WTC11 (cell line): ENCODE measurements around the gene S100A5. TPM values are rescaled to one million over a fixed set of nuclear protein-coding genes. Genes with fewer than 3 reads are reported as not detected.

ENCODE experiments used
- ATAC-seq: fragments of 200-7000 bp; cut with Tn5 transposase; 2 replicates; pipeline ENCODE4 v1.10.0; 2021; ENCODE audit warnings: mild to moderate bottlenecking, moderate library complexity
- CTCF ChIA-PET: fragments of 300-600 bp; sonication (Branson Sonifier 250); formaldehyde crosslinking; loops from one replicate; lab custom pipeline; 2021; ENCODE audit warnings: antibody characterized with exemption; lab: Charles Lee
- POLR2A ChIA-PET: fragments of 350-600 bp; sonication (Branson Sonifier 250); formaldehyde crosslinking; loops from one replicate; lab custom pipeline; 2021; ENCODE audit warnings: antibody characterized with exemption; lab: Charles Lee
- DNase-seq: peaks from one replicate; pipeline ENCODE4 v3.0.0; 2021; ENCODE audit warnings: low spot score
- H3K27ac Mint-ChIP-seq: 2 replicates; pipeline ENCODE4 v1.8.0; 2021; ENCODE audit warnings: mixed read lengths
- H3K27me3 Mint-ChIP-seq: 2 replicates; pipeline ENCODE4 v1.8.0; 2021; ENCODE audit warnings: low read depth, mild to moderate bottlenecking, moderate library complexity, mixed read lengths
- H3K36me3 Mint-ChIP-seq: 2 replicates; pipeline ENCODE4 v1.8.0; 2021; ENCODE audit warnings: mixed read lengths
- H3K4me1 Mint-ChIP-seq: 2 replicates; pipeline ENCODE4 v1.8.0; 2022; ENCODE audit warnings: mixed read lengths
- H3K4me3 Mint-ChIP-seq: 2 replicates; pipeline ENCODE4 v1.8.0; 2021; ENCODE audit warnings: mild to moderate bottlenecking, moderate library complexity, mixed read lengths
- H3K9me3 Mint-ChIP-seq: 2 replicates; pipeline ENCODE4 v1.8.0; 2021; ENCODE audit warnings: mixed read lengths
- ELF4 ChIP-seq: sonication (generic); formaldehyde crosslinking; IDR thresholded peaks from 2 replicates; pipeline ENCODE4 v1.8.1; 2022; ENCODE audit warnings: low read depth, mild to moderate bottlenecking, moderate library complexity, missing genetic modification reagents
- NFE2L1 ChIP-seq: sonication (generic); formaldehyde crosslinking; IDR thresholded peaks from 2 replicates; pipeline ENCODE4 v1.8.1; 2023; ENCODE audit warnings: missing genetic modification reagents
- OVOL2 ChIP-seq: fragments of 250-450 bp; sonication (Bioruptor Pico); IDR thresholded peaks from 2 replicates; pipeline ENCODE4 v1.9.0; 2021; ENCODE audit warnings: mild to moderate bottlenecking, borderline replicate concordance
- SMAD4 ChIP-seq: sonication (generic); formaldehyde crosslinking; IDR thresholded peaks from 2 replicates; pipeline ENCODE4 v1.8.0; 2022; ENCODE audit warnings: mild to moderate bottlenecking, missing genetic modification reagents
- SP1 ChIP-seq: sonication (generic); formaldehyde crosslinking; conservative IDR thresholded peaks from 2 replicates; pipeline ENCODE4 v1.8.1; 2022; ENCODE audit warnings: missing genetic modification reagents
- TEAD1 ChIP-seq: sonication (generic); formaldehyde crosslinking; IDR thresholded peaks from 2 replicates; pipeline ENCODE4 v1.8.0; 2022; ENCODE audit warnings: mild to moderate bottlenecking, missing genetic modification reagents
- TEAD4 ChIP-seq: sonication (generic); formaldehyde crosslinking; IDR thresholded peaks from 2 replicates; pipeline ENCODE4 v1.8.0; 2022; ENCODE audit warnings: mild to moderate bottlenecking, missing genetic modification reagents
- ZBTB21 ChIP-seq: sonication (generic); formaldehyde crosslinking; IDR thresholded peaks from 2 replicates; pipeline ENCODE4 v1.8.1; 2023; ENCODE audit warnings: mild to moderate bottlenecking, missing genetic modification reagents, borderline replicate concordance
- ZNF121 ChIP-seq: sonication (generic); formaldehyde crosslinking; IDR thresholded peaks from 2 replicates; pipeline ENCODE4 v1.8.0; 2023; ENCODE audit warnings: missing genetic modification reagents
- ZNF263 ChIP-seq: sonication (generic); formaldehyde crosslinking; IDR thresholded peaks from 2 replicates; pipeline ENCODE4 v1.8.1; 2022; ENCODE audit warnings: low read depth, mild to moderate bottlenecking, moderate library complexity, missing genetic modification reagents
- ZNF396 ChIP-seq: fragments of 250-450 bp; sonication (Bioruptor Pico); IDR thresholded peaks from 2 replicates; pipeline ENCODE4 v1.8.0; 2021; ENCODE audit warnings: mild to moderate bottlenecking, moderate library complexity, borderline replicate concordance
- ZNF416 ChIP-seq: fragments of 250-450 bp; sonication (Bioruptor Pico); IDR thresholded peaks from 2 replicates; pipeline ENCODE4 v1.9.0; 2021; ENCODE audit warnings: mild to moderate bottlenecking, inconsistent platforms
- total RNA-seq: library from RNA; stranded (reverse); gene quantifications from 3 replicates; pipeline ENCODE4 v1.2.3, GENCODE V29; 2021
- TF ChIP-seq, protein P1 (sequence below): sonication (generic); formaldehyde crosslinking; IDR thresholded peaks from 2 replicates; pipeline ENCODE4 v1.8.1; 2023; ENCODE audit warnings: mild to moderate bottlenecking, missing genetic modification reagents, borderline replicate concordance
- TF ChIP-seq, protein P2 (sequence below): sonication (generic); formaldehyde crosslinking; IDR thresholded peaks from 2 replicates; pipeline ENCODE4 v1.8.0; 2022; ENCODE audit warnings: missing genetic modification reagents
- TF ChIP-seq, protein P3 (sequence below): sonication (generic); formaldehyde crosslinking; IDR thresholded peaks from 2 replicates; pipeline ENCODE4 v1.8.0; 2022; ENCODE audit warnings: mild to moderate bottlenecking, missing genetic modification reagents
- TF ChIP-seq, protein P4 (sequence below): fragments of 250-450 bp; sonication (Bioruptor Pico); IDR thresholded peaks from 2 replicates; pipeline ENCODE4 v1.9.0; 2021; ENCODE audit warnings: mild to moderate bottlenecking, borderline replicate concordance
- TF ChIP-seq, protein P5 (sequence below): fragments of 250-450 bp; sonication (Bioruptor Pico); IDR thresholded peaks from 2 replicates; pipeline ENCODE4 v2.1.2; 2022; ENCODE audit warnings: mild to moderate bottlenecking, moderate library complexity
- TF ChIP-seq, protein P6 (sequence below): sonication (generic); formaldehyde crosslinking; IDR thresholded peaks from 2 replicates; pipeline ENCODE4 v1.8.1; 2023; ENCODE audit warnings: mild to moderate bottlenecking, missing genetic modification reagents, moderate library complexity
- TF ChIP-seq, protein P7 (sequence below): fragments of 250-450 bp; sonication (Bioruptor Pico); IDR thresholded peaks from 2 replicates; pipeline ENCODE4 v1.9.0; 2021; ENCODE audit warnings: moderate library complexity, mild to moderate bottlenecking, inconsistent platforms, borderline replicate concordance
- TF ChIP-seq, protein P8 (sequence below): sonication (generic); formaldehyde crosslinking; IDR thresholded peaks from 2 replicates; pipeline ENCODE4 v1.8.1; 2022; ENCODE audit warnings: low read depth, mild to moderate bottlenecking, moderate library complexity, missing genetic modification reagents, borderline replicate concordance

Gene S100A5
- total RNA-seq, 1 experiment from 2014 or later: not detected

DNA sequence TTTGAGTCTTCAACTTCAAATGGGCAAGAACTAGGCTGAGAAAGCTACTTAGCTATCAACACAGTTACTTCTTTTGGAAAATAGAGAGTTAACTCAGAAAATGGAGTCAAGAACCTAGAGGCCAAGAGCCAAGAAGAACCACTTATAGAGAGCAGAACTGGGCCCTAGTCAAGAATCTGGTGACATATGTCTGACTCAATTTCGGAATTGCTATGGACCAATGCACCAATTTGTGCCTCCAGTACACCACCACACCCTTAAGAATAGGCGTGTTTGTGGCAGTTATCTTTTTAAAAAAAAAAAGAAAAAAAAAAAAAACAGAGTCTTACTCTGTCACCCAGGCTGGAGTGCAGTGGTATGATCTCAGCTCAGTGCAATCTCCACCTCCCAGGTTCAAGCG is 17.1 kb upstream of the S100A5 start:
- POLR2A ChIA-PET: no interaction called here

DNA sequence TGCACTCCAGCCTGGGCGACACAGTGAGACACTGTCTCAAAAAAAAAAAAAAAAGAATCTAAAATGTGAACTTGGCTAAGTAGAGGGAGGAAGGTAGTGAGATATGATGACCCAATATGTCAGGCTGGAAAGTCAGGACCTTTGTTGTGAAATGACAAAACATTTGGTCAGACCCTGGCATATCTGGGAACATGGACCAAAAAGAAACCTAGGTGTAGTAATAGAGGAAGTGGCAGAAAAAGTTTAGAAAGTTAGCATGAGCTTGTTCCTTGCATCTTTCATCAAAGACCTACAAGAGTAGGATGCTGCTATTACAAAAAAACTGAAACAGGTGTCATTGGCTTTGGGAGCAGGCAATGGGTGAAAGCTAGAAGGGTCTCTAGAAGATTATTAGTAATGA is 15.6 kb upstream of the S100A5 start:
- POLR2A ChIA-PET: interaction anchor here (0.6 kb wide), 1 partner anchor 11 kb away, joined by 3 read pairs; the partner anchor contains the start of gene S100A4
- ATAC-seq (no peak), DNase-seq (no peak)
- no peaks in the 10 kb centered on the region for H3K9me3 Mint-ChIP-seq
- no peak overlapping the region for H3K4me3 Mint-ChIP-seq
- CTCF ChIA-PET: interaction anchor here (1.1 to 1.2 kb wide), 2 partner anchors 12 to 24 kb away, joined by 3 to 4 read pairs; no protein-coding TSS in a partner anchor
- H3K27ac Mint-ChIP-seq: no peak overlapping the region
- no peaks in the 10 kb centered on the region for H3K36me3 Mint-ChIP-seq
- H3K27me3 Mint-ChIP-seq: no peaks in the 10 kb centered on the region; the same call in 1 of the 2 replicates
- peaks cover 4% of the 10 kb centered on the region; the same call in 1 of the 2 replicates for H3K4me1 Mint-ChIP-seq
- TF ChIP-seq, protein P1, sequence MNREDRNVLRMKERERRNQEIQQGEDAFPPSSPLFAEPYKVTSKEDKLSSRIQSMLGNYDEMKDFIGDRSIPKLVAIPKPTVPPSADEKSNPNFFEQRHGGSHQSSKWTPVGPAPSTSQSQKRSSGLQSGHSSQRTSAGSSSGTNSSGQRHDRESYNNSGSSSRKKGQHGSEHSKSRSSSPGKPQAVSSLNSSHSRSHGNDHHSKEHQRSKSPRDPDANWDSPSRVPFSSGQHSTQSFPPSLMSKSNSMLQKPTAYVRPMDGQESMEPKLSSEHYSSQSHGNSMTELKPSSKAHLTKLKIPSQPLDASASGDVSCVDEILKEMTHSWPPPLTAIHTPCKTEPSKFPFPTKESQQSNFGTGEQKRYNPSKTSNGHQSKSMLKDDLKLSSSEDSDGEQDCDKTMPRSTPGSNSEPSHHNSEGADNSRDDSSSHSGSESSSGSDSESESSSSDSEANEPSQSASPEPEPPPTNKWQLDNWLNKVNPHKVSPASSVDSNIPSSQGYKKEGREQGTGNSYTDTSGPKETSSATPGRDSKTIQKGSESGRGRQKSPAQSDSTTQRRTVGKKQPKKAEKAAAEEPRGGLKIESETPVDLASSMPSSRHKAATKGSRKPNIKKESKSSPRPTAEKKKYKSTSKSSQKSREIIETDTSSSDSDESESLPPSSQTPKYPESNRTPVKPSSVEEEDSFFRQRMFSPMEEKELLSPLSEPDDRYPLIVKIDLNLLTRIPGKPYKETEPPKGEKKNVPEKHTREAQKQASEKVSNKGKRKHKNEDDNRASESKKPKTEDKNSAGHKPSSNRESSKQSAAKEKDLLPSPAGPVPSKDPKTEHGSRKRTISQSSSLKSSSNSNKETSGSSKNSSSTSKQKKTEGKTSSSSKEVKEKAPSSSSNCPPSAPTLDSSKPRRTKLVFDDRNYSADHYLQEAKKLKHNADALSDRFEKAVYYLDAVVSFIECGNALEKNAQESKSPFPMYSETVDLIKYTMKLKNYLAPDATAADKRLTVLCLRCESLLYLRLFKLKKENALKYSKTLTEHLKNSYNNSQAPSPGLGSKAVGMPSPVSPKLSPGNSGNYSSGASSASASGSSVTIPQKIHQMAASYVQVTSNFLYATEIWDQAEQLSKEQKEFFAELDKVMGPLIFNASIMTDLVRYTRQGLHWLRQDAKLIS: no peak
- TF ChIP-seq TEAD1 (CRISPR knock-in tag): no peak
- TF ChIP-seq, protein P2, sequence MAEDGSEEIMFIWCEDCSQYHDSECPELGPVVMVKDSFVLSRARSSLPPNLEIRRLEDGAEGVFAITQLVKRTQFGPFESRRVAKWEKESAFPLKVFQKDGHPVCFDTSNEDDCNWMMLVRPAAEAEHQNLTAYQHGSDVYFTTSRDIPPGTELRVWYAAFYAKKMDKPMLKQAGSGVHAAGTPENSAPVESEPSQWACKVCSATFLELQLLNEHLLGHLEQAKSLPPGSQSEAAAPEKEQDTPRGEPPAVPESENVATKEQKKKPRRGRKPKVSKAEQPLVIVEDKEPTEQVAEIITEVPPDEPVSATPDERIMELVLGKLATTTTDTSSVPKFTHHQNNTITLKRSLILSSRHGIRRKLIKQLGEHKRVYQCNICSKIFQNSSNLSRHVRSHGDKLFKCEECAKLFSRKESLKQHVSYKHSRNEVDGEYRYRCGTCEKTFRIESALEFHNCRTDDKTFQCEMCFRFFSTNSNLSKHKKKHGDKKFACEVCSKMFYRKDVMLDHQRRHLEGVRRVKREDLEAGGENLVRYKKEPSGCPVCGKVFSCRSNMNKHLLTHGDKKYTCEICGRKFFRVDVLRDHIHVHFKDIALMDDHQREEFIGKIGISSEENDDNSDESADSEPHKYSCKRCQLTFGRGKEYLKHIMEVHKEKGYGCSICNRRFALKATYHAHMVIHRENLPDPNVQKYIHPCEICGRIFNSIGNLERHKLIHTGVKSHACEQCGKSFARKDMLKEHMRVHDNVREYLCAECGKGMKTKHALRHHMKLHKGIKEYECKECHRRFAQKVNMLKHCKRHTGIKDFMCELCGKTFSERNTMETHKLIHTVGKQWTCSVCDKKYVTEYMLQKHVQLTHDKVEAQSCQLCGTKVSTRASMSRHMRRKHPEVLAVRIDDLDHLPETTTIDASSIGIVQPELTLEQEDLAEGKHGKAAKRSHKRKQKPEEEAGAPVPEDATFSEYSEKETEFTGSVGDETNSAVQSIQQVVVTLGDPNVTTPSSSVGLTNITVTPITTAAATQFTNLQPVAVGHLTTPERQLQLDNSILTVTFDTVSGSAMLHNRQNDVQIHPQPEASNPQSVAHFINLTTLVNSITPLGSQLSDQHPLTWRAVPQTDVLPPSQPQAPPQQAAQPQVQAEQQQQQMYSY: no peak

More for the DNA sequence above, 17.1 kb upstream of the S100A5 start:
- no peak overlapping the region for H3K4me3 Mint-ChIP-seq
- no peak overlapping the region for H3K27ac Mint-ChIP-seq
- no peak for ATAC-seq
- TF ChIP-seq ELF4 (CRISPR knock-in tag) (no peak), TEAD4 (CRISPR knock-in tag) (no peak), ZNF396 (CRISPR knock-in tag) (no peak), ZBTB21 (no peak), SMAD4 (CRISPR knock-in tag) (no peak), ZNF121 (CRISPR knock-in tag) (no peak), ZNF416 (no peak), ZNF263 (no peak), SP1 (CRISPR knock-in tag) (no peak), NFE2L1 (no peak), OVOL2 (CRISPR knock-in tag) (no peak)
- TF ChIP-seq, protein P3, sequence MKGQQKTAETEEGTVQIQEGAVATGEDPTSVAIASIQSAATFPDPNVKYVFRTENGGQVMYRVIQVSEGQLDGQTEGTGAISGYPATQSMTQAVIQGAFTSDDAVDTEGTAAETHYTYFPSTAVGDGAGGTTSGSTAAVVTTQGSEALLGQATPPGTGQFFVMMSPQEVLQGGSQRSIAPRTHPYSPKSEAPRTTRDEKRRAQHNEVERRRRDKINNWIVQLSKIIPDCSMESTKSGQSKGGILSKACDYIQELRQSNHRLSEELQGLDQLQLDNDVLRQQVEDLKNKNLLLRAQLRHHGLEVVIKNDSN: no peak
- TF ChIP-seq, protein P4, sequence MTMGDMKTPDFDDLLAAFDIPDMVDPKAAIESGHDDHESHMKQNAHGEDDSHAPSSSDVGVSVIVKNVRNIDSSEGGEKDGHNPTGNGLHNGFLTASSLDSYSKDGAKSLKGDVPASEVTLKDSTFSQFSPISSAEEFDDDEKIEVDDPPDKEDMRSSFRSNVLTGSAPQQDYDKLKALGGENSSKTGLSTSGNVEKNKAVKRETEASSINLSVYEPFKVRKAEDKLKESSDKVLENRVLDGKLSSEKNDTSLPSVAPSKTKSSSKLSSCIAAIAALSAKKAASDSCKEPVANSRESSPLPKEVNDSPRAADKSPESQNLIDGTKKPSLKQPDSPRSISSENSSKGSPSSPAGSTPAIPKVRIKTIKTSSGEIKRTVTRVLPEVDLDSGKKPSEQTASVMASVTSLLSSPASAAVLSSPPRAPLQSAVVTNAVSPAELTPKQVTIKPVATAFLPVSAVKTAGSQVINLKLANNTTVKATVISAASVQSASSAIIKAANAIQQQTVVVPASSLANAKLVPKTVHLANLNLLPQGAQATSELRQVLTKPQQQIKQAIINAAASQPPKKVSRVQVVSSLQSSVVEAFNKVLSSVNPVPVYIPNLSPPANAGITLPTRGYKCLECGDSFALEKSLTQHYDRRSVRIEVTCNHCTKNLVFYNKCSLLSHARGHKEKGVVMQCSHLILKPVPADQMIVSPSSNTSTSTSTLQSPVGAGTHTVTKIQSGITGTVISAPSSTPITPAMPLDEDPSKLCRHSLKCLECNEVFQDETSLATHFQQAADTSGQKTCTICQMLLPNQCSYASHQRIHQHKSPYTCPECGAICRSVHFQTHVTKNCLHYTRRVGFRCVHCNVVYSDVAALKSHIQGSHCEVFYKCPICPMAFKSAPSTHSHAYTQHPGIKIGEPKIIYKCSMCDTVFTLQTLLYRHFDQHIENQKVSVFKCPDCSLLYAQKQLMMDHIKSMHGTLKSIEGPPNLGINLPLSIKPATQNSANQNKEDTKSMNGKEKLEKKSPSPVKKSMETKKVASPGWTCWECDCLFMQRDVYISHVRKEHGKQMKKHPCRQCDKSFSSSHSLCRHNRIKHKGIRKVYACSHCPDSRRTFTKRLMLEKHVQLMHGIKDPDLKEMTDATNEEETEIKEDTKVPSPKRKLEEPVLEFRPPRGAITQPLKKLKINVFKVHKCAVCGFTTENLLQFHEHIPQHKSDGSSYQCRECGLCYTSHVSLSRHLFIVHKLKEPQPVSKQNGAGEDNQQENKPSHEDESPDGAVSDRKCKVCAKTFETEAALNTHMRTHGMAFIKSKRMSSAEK: no peak
- TF ChIP-seq, protein P5, sequence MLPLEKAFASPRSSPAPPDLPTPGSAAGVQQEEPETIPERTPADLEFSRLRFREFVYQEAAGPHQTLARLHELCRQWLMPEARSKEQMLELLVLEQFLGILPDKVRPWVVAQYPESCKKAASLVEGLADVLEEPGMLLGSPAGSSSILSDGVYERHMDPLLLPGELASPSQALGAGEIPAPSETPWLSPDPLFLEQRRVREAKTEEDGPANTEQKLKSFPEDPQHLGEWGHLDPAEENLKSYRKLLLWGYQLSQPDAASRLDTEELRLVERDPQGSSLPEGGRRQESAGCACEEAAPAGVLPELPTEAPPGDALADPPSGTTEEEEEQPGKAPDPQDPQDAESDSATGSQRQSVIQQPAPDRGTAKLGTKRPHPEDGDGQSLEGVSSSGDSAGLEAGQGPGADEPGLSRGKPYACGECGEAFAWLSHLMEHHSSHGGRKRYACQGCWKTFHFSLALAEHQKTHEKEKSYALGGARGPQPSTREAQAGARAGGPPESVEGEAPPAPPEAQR (CRISPR knock-in tag): no peak
- TF ChIP-seq, protein P6, sequence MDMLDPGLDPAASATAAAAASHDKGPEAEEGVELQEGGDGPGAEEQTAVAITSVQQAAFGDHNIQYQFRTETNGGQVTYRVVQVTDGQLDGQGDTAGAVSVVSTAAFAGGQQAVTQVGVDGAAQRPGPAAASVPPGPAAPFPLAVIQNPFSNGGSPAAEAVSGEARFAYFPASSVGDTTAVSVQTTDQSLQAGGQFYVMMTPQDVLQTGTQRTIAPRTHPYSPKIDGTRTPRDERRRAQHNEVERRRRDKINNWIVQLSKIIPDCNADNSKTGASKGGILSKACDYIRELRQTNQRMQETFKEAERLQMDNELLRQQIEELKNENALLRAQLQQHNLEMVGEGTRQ (CRISPR knock-in tag): no peak
- TF ChIP-seq, protein P7, sequence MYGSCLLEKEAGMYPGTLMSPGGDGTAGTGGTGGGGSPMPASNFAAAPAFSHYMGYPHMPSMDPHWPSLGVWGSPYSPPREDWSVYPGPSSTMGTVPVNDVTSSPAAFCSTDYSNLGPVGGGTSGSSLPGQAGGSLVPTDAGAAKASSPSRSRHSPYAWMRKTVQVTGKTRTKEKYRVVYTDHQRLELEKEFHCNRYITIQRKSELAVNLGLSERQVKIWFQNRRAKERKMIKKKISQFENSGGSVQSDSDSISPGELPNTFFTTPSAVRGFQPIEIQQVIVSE (CRISPR knock-in tag): no peak
- TF ChIP-seq, protein P8, sequence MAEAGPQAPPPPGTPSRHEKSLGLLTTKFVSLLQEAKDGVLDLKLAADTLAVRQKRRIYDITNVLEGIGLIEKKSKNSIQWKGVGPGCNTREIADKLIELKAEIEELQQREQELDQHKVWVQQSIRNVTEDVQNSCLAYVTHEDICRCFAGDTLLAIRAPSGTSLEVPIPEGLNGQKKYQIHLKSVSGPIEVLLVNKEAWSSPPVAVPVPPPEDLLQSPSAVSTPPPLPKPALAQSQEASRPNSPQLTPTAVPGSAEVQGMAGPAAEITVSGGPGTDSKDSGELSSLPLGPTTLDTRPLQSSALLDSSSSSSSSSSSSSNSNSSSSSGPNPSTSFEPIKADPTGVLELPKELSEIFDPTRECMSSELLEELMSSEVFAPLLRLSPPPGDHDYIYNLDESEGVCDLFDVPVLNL (CRISPR knock-in tag): no peak
- no peaks in the 10 kb centered on the region for H3K36me3 Mint-ChIP-seq
- CTCF ChIA-PET: interaction anchor here (1.2 to 1.4 kb wide), 2 partner anchors 10 to 69 kb away, joined by 3 to 5 read pairs; partner anchors contain the start of gene S100A13
- H3K4me1 Mint-ChIP-seq: peaks cover 4% of the 10 kb centered on the region; the same call in 1 of the 2 replicates
- no peaks in the 10 kb centered on the region for H3K9me3 Mint-ChIP-seq
- no peak for DNase-seq
- H3K27me3 Mint-ChIP-seq: no peaks in the 10 kb centered on the region; the same call in 1 of the 2 replicates
